Stomach smooth muscle (tissue), 2 donors: ENCODE results near the gene GPR137B.
"Not testable (repeated sequence)": the region's sequence is repeated elsewhere in the genome, so short reads cannot be mapped to it uniquely, and the experiment has no call there.

Experiments
- H3K27ac ChIP-seq: one replicate; pipeline ENCODE4 v1.7.0; 2013; ENCODE audit warnings: mild to moderate bottlenecking, low read length, inconsistent platforms
- H3K27me3 ChIP-seq, 2 donors: one replicate each; pipeline ENCODE4 v1.7.0; 2013; ENCODE audit warnings: low read length in 2 of 2; ENCODE audit not compliant: insufficient read depth in 2 of 2, control insufficient read depth in 1 of 2
- H3K36me3 ChIP-seq, 2 donors: one replicate each; pipeline ENCODE4 v1.7.0; 2013; ENCODE audit warnings: low read length in 2 of 2; ENCODE audit not compliant: control insufficient read depth in 2 of 2, insufficient read depth in 2 of 2
- H3K4me1 ChIP-seq: one replicate; pipeline ENCODE4 v1.7.0; 2013; ENCODE audit warnings: low read length; ENCODE audit not compliant: control insufficient read depth, insufficient read depth
- H3K4me3 ChIP-seq, 2 donors: one replicate each; pipeline ENCODE4 v1.7.0; 2013; ENCODE audit warnings: low read length in 2 of 2
- H3K9ac ChIP-seq, 2 donors: one replicate each; pipeline ENCODE4 v1.7.0; 2013; ENCODE audit warnings: low read length in 2 of 2, mild to moderate bottlenecking in 1 of 2
- H3K9me3 ChIP-seq, 2 donors: one replicate each; pipeline ENCODE4 v1.7.0; 2013; ENCODE audit warnings: low read length in 2 of 2; ENCODE audit not compliant: control insufficient read depth in 2 of 2
- donor health status: healthy.
- donor health status: Pancreatic carcinoma.

GPR137B gene

GRCh38 chr1:236155841-236156503 is 13.6 kb downstream of the GPR137B start:
- no peak overlapping the region for H3K4me3 ChIP-seq
- no peak overlapping the region for H3K9ac ChIP-seq
- H3K9me3 ChIP-seq: peaks cover 0 to 6% of the 10 kb centered on the region in 2 donors
- no peaks in the 10 kb centered on the region for H3K27me3 ChIP-seq
- no peaks in the 10 kb centered on the region for H3K4me1 ChIP-seq
- no peaks in the 10 kb centered on the region for H3K36me3 ChIP-seq
- no peak overlapping the region for H3K27ac ChIP-seq

- H3K9ac ChIP-seq: no peak overlapping the region
- H3K27ac ChIP-seq: no peak overlapping the region
- peaks cover 0 to 12% of the 10 kb centered on the region in 2 donors for H3K9me3 ChIP-seq
- H3K4me3 ChIP-seq: no peak overlapping the region
- H3K4me1 ChIP-seq: no peaks in the 10 kb centered on the region
- H3K27me3 ChIP-seq: no peaks in the 10 kb centered on the region
- H3K36me3 ChIP-seq: no peaks in the 10 kb centered on the region
These were observed 14.3 kb downstream of the GPR137B start for GRCh38 chr1:236156512-236157208.

GRCh38 chr1:236158072-236158471 is 15.7 kb downstream of the GPR137B start:
- peaks cover 0 to 17% of the 10 kb centered on the region in 2 donors for H3K9me3 ChIP-seq
- H3K27ac ChIP-seq, H3K9ac ChIP-seq, H3K4me1 ChIP-seq, H3K4me3 ChIP-seq, H3K36me3 ChIP-seq, H3K27me3 ChIP-seq: not testable (repeated sequence)

- Histone ChIP-seq H3K4me3 (no peak overlapping the region), H3K4me1 (no peaks in the 10 kb centered on the region), H3K27me3 (no peaks in the 10 kb centered on the region), H3K27ac (no peak overlapping the region), H3K9ac (no peak overlapping the region), H3K36me3 (no peaks in the 10 kb centered on the region), H3K9me3 (peaks cover 0 to 17% of the 10 kb centered on the region in 2 donors)
These were observed 16.4 kb downstream of the GPR137B start for GRCh38 chr1:236158719-236159118.

DNA sequence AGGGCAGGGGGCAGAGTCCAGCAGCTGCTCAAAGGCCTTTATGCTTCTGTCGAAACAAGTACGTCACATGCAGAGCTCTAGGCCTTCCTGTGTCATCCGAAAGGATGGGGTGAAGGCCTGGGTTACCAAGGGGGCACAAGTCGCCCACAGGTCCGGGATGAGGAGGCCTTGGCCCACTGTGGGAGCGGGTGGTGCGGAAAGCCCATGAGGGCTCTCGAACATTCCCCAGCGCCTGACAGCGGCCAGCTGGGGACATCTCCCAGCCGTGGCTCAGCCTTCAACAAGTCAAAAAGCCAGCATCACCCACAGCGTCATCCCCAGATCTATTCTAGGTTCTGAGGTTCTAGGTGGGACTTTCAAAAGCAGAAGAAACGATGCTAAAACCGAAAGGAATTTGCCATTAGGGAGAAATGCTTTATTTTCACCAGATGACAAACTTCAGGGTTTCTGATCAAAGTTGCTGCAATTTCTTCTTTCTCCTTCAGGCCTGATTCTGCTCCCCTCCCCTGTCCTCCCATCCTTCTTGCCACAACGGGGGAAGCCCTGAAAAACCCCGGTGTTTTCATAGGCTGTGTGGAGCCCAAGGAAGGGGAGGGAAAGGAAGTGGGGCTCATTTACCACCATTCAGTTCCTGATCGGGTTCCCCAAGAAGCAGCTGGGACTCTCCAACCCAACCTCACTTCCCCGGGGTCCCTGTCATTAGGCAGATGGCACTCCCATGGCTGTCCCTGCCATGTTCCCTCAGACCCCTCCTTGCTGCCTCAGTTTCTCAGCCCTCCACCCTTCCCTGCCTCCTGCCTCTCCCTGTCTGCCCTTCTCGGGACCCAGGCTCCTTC is 17.6 kb downstream of the GPR137B start:
- no peaks in the 10 kb centered on the region for H3K27me3 ChIP-seq

DNA sequence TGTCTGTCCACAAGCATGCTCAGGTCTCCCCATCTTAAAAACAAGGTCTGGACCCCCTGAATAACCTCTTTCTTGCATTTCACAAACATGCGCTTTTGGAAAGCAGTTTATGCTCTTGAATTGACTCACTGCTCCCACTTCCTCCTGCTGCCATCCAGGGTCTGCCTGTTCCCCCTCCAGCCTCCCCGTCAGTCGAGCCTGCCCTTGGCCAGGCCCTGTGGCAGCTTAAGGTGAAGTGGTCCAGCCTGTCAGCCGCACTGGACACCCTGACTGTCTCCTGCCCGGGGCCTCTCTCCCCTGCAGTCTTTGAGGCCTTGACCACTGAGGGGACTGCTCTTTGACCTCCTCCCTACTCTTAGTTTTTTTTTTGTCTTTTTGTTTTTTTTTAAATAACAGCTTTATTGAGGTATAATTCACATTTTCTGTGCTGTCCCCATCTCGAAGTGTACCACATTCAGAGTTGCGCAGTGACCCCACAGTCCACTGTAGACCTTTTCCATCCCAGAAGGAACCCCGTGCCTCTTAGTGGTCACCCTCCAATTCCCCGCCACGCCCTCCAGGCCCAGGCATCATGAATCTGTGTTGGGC is 18.3 kb downstream of the GPR137B start:
- no peak overlapping the region for H3K9ac ChIP-seq
- no peak overlapping the region for H3K4me3 ChIP-seq
- no peaks in the 10 kb centered on the region for H3K36me3 ChIP-seq
- H3K4me1 ChIP-seq: no peaks in the 10 kb centered on the region
- H3K27me3 ChIP-seq: no peaks in the 10 kb centered on the region
- no peak overlapping the region for H3K27ac ChIP-seq
- H3K9me3 ChIP-seq: peaks cover 0 to 17% of the 10 kb centered on the region in 2 donors

More for the DNA sequence above, 17.6 kb downstream of the GPR137B start:
- Histone ChIP-seq H3K27ac (no peak overlapping the region), H3K9me3 (peaks cover 0 to 17% of the 10 kb centered on the region in 2 donors), H3K4me3 (no peak overlapping the region), H3K36me3 (no peaks in the 10 kb centered on the region), H3K4me1 (no peaks in the 10 kb centered on the region), H3K9ac (no peak overlapping the region)

- H3K4me3 ChIP-seq: no peak overlapping the region
- H3K36me3 ChIP-seq: no peaks in the 10 kb centered on the region
- H3K4me1 ChIP-seq: no peaks in the 10 kb centered on the region
- no peak overlapping the region for H3K9ac ChIP-seq
- no peak overlapping the region for H3K27ac ChIP-seq
- H3K27me3 ChIP-seq: no peaks in the 10 kb centered on the region
- peaks cover 0 to 17% of the 10 kb centered on the region in 2 donors for H3K9me3 ChIP-seq
These were observed 18.9 kb downstream of the GPR137B start for GRCh38 chr1:236161230-236161629.

GRCh38 chr1:236161755-236162154 is 19.4 kb downstream of the GPR137B start:
- not testable (repeated sequence) for H3K4me3 ChIP-seq, H3K27ac ChIP-seq, H3K9ac ChIP-seq, H3K36me3 ChIP-seq, H3K27me3 ChIP-seq, H3K4me1 ChIP-seq
- H3K9me3 ChIP-seq: peaks cover 0 to 17% of the 10 kb centered on the region in 2 donors

DNA sequence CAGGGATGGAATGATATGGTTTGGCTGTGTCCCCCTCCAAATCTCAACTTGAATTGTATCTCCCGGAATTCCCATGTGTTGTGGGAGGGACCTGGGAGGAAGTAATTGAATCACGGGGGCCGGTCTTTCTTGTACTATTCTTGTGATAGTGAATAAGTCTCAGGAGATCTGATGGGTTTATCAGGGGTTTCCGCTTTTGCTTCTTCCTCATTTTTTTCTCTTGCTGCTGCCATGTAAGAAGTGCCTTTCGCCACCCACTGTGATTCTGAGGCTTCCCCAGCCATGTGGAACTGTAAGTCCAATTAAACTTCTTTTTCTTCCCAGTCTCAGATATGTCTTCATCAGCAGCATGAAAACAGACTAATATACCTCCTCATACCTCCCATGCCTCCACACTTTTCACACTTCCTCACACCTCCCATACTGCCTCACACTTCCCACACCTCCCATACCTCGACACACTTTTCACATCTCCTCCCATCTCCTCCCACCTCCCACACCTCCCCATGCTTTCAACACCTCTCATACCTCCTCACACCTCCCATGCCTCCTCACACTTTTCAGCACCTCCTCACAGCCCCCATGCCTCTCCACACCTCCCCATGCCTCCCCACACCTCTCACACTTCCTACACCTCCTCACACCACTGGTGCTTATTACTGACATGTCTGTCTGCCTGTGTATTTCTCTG is 21.3 kb downstream of the GPR137B start:
- no peak overlapping the region for H3K27ac ChIP-seq
- peaks cover 0 to 17% of the 10 kb centered on the region in 2 donors for H3K9me3 ChIP-seq
- H3K4me1 ChIP-seq: no peaks in the 10 kb centered on the region
- no peak overlapping the region for H3K9ac ChIP-seq
- H3K36me3 ChIP-seq: no peaks in the 10 kb centered on the region
- no peaks in the 10 kb centered on the region for H3K27me3 ChIP-seq
- H3K4me3 ChIP-seq: no peak overlapping the region

GRCh38 chr1:236164273-236164672 is 21.9 kb downstream of the GPR137B start:
- Histone ChIP-seq H3K27ac (no peak overlapping the region), H3K27me3 (no peaks in the 10 kb centered on the region), H3K4me3 (no peak overlapping the region), H3K9me3 (peaks cover 0 to 17% of the 10 kb centered on the region in 2 donors), H3K4me1 (no peaks in the 10 kb centered on the region), H3K9ac (no peak overlapping the region), H3K36me3 (no peaks in the 10 kb centered on the region)
